GM18951 (cell line): ENCODE measurements around the gene FER.

Source experiments
- POLR2A ChIP-seq: IDR thresholded peaks from 4 replicates; pipeline ENCODE4 v1.6.1; 2011; ENCODE audit warnings: mild to moderate bottlenecking; ENCODE audit not compliant: insufficient read length, insufficient read depth; ENCODE audit errors: extremely low read depth
- in situ Hi-C: fragments of 300-500 bp; cut with MboI; formaldehyde crosslinking; loops from one replicate; pipeline ENCODE4 v1.12.0; 2022; ENCODE audit warnings: low sequenced_read_pairs, mixed read lengths, inconsistent platforms; ENCODE audit not compliant: unreplicated experiment

Gene FER

DNA sequence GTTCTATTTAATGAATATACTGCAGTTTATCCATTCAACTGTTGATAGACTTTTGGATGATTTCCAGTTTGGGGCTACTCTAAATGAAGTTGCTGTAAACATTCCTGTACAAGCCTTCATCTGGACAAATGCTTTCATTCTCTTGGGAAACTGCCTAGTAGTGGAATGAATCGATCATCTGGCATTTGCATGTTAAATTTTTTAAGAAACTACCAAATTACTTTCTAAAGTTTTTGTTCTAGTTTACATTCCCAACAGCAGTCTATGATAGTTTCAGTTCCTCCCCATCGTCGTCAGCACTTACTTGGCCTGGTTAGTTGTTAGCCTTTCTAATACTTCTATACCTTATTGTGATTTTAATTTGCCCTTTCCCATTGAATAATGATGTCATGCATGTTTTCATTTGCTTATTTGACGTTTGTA lies 306.3 kb downstream of the FER start:
- TF ChIP-seq POLR2A = no peak
- in situ Hi-C loops = no loop called here

DNA sequence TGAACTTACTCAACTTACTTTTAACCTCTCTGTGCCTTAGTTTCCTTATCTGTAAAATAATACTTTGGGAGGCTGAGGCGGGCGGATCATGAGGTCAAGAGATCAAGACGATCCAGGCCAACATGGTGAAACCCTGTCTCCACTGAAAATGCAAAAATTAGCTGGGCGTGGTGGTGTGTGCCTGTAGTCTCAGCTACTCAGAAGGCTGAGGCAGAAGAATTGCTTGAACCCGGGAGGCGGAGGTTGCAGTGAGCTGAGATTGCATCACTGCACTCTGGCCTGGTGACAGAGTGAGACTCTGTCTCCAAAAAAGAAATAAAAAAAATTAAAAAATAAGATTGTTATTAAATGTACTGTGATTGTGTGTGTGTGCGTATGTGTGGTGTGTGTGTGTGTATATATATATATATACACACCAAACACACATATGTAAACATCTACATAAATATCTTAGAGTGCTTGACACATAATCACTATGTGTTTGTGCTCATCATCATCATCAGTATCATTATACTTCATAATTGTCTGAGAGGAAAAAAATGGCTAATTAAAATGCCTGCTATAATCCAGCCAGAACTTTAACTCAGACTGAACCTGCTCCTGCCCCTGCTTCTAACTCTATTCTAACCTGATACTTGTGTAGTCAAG lies 312.8 kb downstream of the FER start:
- in situ Hi-C loops = no loop called here
- TF ChIP-seq POLR2A = no peak

DNA sequence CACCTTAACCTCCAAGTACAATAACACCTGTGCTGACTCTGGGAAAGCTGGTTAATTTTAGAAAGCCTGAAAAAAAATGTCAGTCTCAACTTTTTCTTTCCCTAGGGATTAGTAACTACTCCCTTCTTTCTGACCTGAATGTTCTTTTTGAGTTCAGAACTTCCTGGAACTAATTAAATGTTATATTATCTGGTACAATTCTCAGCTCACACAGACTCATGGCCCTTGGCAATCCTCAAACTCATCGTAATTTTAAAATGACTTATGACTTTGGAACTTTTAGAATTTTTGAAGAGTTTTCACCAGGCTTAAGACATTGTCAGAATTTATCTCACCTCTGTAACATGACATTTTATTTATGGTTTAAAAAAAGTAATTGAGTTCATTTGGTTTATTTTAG lies 315.0 kb downstream of the FER start:
- TF ChIP-seq POLR2A = no peak
- in situ Hi-C loops = no loop called here

GRCh38 chr5:109063223-109063622 lies 315.5 kb downstream of the FER start:
- TF ChIP-seq POLR2A = no peak
- in situ Hi-C loops = no loop called here

DNA sequence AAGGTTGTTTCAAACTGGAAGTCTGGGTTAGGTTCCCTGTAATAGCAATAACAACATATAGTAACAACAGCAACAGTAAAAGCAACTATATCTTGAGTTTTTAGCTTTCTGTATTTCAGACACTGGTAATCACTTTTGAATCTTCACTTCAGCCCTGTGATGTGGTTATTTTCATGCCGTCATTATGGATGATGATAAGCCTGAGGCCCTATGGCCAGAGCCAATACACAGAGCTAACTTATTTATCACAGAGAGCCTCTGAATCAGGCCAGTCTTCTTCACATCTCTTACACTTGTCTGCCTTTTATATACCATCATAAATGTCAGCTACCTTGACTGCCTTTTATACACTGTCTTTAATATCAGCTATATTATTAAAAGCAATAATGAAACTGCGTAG lies 329.0 kb downstream of the FER start:
- no peak for TF ChIP-seq POLR2A
- in situ Hi-C loops = no loop called here

- no peak for TF ChIP-seq POLR2A
- in situ Hi-C loops = no loop called here
These were observed 330.8 kb downstream of the FER start for GRCh38 chr5:109078448-109078847.

DNA sequence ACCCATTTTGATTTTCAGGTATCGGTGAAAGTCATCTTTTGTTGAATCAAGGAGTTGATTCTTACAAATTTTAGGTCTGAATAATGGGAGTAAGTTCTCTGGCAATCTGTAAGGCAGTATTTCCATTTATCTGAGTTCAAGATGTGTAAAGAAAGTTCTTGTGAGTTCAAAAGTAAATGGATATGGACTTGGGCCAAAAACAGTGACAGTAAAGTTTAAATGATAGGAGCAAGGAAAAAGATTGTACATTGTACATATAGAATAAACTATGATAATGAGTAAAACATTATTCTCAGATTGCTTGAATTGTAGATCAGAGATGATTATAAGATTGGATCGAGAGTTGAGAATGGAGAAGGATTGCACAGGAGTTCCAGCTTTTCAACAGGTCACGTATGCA lies 332.8 kb downstream of the FER start:
- TF ChIP-seq POLR2A = no peak
- in situ Hi-C loops = no loop called here

DNA sequence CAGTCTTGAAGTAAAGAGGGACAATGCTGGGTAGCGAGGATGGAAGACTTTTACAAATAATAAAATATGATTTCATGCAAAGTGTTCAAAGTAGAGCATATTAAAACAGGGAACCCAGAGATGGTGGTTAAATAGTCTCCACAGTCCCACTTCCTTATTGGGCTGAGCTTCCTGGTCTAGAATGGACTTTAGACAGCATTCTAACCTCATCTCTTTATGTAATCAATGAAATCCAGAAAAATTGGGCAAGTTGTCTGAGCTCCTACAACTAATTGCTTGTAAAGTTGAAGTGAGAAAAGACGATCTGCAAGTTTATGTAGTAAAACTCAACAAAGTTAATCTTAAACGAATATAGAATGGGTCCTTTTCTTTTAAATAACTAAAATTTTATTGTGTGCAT lies 333.2 kb downstream of the FER start:
- in situ Hi-C loops = no loop called here
- no peak for TF ChIP-seq POLR2A

- in situ Hi-C loops = no loop called here
- TF ChIP-seq POLR2A = no peak
These were observed 336.2 kb downstream of the FER start for GRCh38 chr5:109083937-109084336.

DNA sequence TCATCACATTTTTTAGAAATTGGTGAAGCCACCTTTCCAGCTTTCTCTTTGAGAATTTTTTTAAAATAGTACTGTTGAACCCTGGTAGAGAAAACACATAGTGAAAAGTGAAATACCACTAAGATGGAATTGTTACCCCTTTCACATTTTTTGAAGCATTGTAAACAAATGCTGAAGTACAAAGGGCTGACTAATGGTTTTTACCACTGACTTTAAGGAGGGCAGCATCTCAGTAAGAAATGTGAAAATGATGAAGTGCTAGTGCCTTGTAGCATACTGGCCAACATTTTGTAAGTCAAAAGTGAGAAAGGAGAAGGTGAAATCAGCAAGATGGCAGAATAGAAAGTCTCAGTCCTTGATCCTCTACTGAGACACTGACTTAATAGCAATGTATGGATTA lies 341.5 kb downstream of the FER start:
- in situ Hi-C loops = no loop called here
- no peak for TF ChIP-seq POLR2A

- TF ChIP-seq POLR2A = no peak
- in situ Hi-C loops = no loop called here
These were observed 351.4 kb downstream of the FER start for GRCh38 chr5:109099081-109099480.

GRCh38 chr5:109100971-109101370 lies 353.3 kb downstream of the FER start:
- TF ChIP-seq POLR2A = no peak
- in situ Hi-C loops = no loop called here

- no peak for TF ChIP-seq POLR2A
- in situ Hi-C loops = no loop called here
These were observed 354.5 kb downstream of the FER start for GRCh38 chr5:109102096-109102690.

DNA sequence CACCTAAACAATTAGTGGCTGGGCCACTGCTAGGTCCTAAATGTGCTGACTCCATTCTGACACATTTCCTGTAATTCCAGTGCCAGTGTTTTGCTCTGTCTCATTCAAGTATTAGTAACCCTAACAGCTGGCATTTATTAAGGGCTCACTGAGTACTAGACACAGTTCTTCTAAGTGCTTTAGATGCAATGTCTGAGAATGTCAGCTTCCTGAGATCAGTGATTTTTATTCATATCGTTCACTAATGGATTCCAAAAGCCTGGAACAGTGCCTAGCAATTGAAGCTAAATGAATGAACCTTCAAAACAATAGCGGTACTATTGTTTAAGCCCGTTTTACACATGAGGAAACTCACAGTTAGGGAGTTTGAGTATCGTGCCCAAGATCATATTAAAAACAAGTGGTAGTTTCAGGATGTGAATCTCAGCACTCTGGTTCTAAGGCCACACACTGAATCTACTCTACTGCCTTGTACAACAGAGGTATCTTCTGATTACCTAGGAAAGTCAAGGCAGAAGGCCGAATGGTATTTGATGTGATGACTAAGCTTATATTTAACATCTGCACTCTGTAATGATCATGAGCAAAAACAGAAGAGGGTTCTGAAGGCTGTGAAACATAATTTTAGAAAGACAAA lies 358.1 kb downstream of the FER start:
- in situ Hi-C loops = no loop called here
- TF ChIP-seq POLR2A = no peak
